LNCaP clone FGC (cell line): Measurements from ENCODE around the gene CCDC197.

ENCODE experiments used
- DNase-seq: peaks from one replicate; pipeline ENCODE4 v3.0.0-alpha.2; 2011; ENCODE audit warnings: low read depth
- H3K4me3 ChIP-seq: 2 replicates; pipeline ENCODE4 v1.5.1; 2011; ENCODE audit warnings: mild to moderate bottlenecking, low read depth, low read length, control low read depth
- TF ChIP-seq, protein P1 (sequence below): IDR thresholded peaks from 2 replicates; pipeline ENCODE4 v1.5.1; 2012; ENCODE audit warnings: mild to moderate bottlenecking; ENCODE audit not compliant: control insufficient read depth, insufficient read depth; ENCODE audit errors: extremely low read depth

CCDC197 gene

GRCh38 chr14:94016446-94016976 is 19.4 kb downstream of the CCDC197 start:
- TF ChIP-seq, protein P1, sequence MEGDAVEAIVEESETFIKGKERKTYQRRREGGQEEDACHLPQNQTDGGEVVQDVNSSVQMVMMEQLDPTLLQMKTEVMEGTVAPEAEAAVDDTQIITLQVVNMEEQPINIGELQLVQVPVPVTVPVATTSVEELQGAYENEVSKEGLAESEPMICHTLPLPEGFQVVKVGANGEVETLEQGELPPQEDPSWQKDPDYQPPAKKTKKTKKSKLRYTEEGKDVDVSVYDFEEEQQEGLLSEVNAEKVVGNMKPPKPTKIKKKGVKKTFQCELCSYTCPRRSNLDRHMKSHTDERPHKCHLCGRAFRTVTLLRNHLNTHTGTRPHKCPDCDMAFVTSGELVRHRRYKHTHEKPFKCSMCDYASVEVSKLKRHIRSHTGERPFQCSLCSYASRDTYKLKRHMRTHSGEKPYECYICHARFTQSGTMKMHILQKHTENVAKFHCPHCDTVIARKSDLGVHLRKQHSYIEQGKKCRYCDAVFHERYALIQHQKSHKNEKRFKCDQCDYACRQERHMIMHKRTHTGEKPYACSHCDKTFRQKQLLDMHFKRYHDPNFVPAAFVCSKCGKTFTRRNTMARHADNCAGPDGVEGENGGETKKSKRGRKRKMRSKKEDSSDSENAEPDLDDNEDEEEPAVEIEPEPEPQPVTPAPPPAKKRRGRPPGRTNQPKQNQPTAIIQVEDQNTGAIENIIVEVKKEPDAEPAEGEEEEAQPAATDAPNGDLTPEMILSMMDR: no peak
- H3K4me3 ChIP-seq: no peak overlapping the region
- DNase-seq: no peak

- no peak for DNase-seq
- H3K4me3 ChIP-seq: no peak overlapping the region
- TF ChIP-seq, protein P1: no peak
These were observed 21.2 kb downstream of the CCDC197 start for GRCh38 chr14:94018308-94018707.

DNA sequence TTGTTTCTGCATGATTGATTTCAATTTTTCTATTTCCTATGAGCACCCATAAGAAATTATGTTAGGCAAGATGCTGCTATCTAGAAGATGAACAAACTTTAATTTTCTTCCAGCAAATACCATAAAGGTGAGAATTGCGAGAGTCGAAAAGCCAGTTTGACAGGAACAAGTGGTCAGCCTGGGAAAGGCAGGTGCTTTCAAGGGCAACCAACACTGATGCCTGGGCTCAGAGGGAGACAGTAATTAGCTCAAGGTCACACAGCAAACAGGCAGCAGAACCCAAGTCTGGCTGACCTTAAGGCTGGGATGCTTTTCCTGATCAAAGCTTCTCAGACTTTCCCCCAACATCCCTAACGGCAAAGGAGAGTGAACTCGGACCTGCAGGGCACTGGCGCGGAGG is 22.2 kb downstream of the CCDC197 start:
- TF ChIP-seq, protein P1: no peak
- peak; percentile 58 for DNase-seq
- no peak overlapping the region for H3K4me3 ChIP-seq

GRCh38 chr14:94020267-94020666 is 23.2 kb downstream of the CCDC197 start:
- TF ChIP-seq, protein P1: no peak
- H3K4me3 ChIP-seq: no peak overlapping the region
- no peak for DNase-seq

- no peak for DNase-seq
- TF ChIP-seq, protein P1: no peak
- H3K4me3 ChIP-seq: no peak overlapping the region
These were observed 23.9 kb downstream of the CCDC197 start for GRCh38 chr14:94021001-94021400.

DNA sequence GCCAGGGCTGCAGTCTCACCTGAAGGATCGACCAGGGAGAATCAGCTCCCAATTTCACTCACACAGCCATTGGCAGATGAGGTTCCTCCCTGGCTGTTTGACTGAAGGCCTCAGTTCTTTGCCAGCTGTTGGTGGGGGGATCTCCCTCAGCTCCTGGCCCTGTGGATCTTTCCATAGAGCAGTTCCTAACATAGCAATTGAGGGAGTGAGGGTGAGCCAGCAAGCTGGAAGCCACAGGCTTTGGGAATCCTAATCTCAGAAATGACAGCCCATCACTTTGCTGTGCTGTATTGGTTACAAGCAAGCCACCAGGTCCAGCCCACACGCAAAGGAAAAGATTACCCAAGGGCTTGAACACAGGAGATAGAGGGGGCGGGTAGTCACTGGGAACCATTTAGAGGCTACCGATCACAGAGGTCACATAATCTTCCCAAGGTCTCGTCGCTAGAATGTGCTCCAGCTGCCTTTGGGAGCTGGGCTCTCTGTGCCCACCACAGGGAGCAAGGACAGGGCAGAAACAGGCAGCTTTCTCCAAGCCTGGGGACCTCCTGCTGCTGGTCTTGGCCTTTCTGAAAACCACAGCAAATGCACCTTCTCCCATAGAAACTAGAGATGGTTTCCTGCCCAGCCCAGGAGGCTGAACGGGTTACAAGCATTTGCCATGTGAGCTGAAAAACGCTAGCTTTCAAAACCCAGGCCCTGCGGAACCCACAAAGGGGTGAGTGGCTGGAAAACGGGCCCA is 24.5 kb downstream of the CCDC197 start:
- no peak overlapping the region for H3K4me3 ChIP-seq
- no peak for DNase-seq
- TF ChIP-seq, protein P1: no peak
